HFFc6 (cell line): Measurements from ENCODE around the gene ANKRD17. TPM values are rescaled to one million over a fixed set of nuclear protein-coding genes. Genes with fewer than 3 reads are reported as not detected.
"Not testable (repeated sequence)": the region's sequence is repeated elsewhere in the genome, so short reads cannot be mapped to it uniquely, and the experiment has no call there.

ENCODE experiments used
- DNase-seq: peaks from one replicate; pipeline ENCODE4 v3.0.0-alpha.2; 2018
- H3K27ac Mint-ChIP-seq: 2 replicates; pipeline ENCODE4 v1.8.0; 2020; ENCODE audit warnings: mild to moderate bottlenecking, mixed read lengths
- H3K27me3 Mint-ChIP-seq: 2 replicates; pipeline ENCODE4 v1.8.0; 2021; ENCODE audit warnings: mild to moderate bottlenecking, moderate library complexity, mixed read lengths; ENCODE audit not compliant: insufficient read depth
- H3K36me3 Mint-ChIP-seq: 2 replicates; pipeline ENCODE4 v1.8.0; 2021; ENCODE audit warnings: low read depth, mixed read lengths
- H3K4me1 Mint-ChIP-seq: 2 replicates; pipeline ENCODE4 v1.8.0; 2020; ENCODE audit warnings: low read depth, mixed read lengths
- H3K4me3 Mint-ChIP-seq: 2 replicates; pipeline ENCODE4 v1.8.0; 2020; ENCODE audit warnings: mild to moderate bottlenecking, moderate library complexity, mixed read lengths
- H3K9me3 Mint-ChIP-seq: 2 replicates; pipeline ENCODE4 v1.8.0; 2020; ENCODE audit warnings: mild to moderate bottlenecking, mixed read lengths
- CTCF ChIP-seq: fragments of 200-600 bp; sonication (generic); IDR thresholded peaks from 2 replicates; pipeline ENCODE4 v1.5.0; 2021; ENCODE audit warnings: antibody characterized with exemption, mild to moderate bottlenecking
- total RNA-seq, 6 experiments: library from RNA; stranded (reverse); fragmentation: NEBNext Ultra II Directional; extraction: Animal tissue kit (Norgen Biotek cat#: 25700); gene quantifications; 2 replicates in 1 of 6; 3 replicates in 5 of 6; pipeline ENCODE4 v1.2.3, GENCODE V29; 2021

The ANKRD17 gene
- total RNA-seq, 6 experiments from 2014 or later = 51.7 to 61.0 (median 56.4) TPM

- H3K36me3 Mint-ChIP-seq = no peaks in the 10 kb centered on the region
- H3K4me1 Mint-ChIP-seq = no peaks in the 10 kb centered on the region
- H3K4me3 Mint-ChIP-seq = no peak overlapping the region
- no peaks in the 10 kb centered on the region; the same call in 1 of the 2 replicates for H3K27me3 Mint-ChIP-seq
- no peaks in the 10 kb centered on the region for H3K9me3 Mint-ChIP-seq
- TF ChIP-seq CTCF = no peak
- no peak for DNase-seq
- no peak overlapping the region for H3K27ac Mint-ChIP-seq
Observed at GRCh38 chr4:73267050-73267449, 8.5 kb upstream of the ANKRD17 start.

GRCh38 chr4:73259571-73260090 lies 1.0 kb upstream of the ANKRD17 start:
- Mint-ChIP-seq H3K36me3 (peaks cover 15% of the 10 kb centered on the region), H3K9me3 (no peaks in the 10 kb centered on the region)

GRCh38 chr4:73258436-73258685 lies 237 bp downstream of the ANKRD17 start:
- peaks cover 42% of the 10 kb centered on the region for H3K4me1 Mint-ChIP-seq
- DNase-seq = peak; percentile 16
- H3K27me3 Mint-ChIP-seq = no peaks in the 10 kb centered on the region
- no peaks in the 10 kb centered on the region for H3K9me3 Mint-ChIP-seq
- TF ChIP-seq CTCF = peak; percentile 60; the same call in 1 of the 2 replicates
- H3K36me3 Mint-ChIP-seq = peaks cover 15% of the 10 kb centered on the region
- peak overlapping the region; percentile 94 for H3K4me3 Mint-ChIP-seq
- peak overlapping the region; percentile 98 for H3K27ac Mint-ChIP-seq

More at GRCh38 chr4:73259571-73260090, 1.0 kb upstream of the ANKRD17 start:
- Mint-ChIP-seq H3K4me1 (peaks cover 30% of the 10 kb centered on the region), H3K27ac (peak overlapping the region; percentile 98), H3K27me3 (no peaks in the 10 kb centered on the region), H3K4me3 (peak overlapping the region; percentile 94)
- no peak for TF ChIP-seq CTCF
- DNase-seq = peak; percentile 6

- Mint-ChIP-seq H3K9me3 (no peaks in the 10 kb centered on the region), H3K27me3 (no peaks in the 10 kb centered on the region), H3K4me3 (peak overlapping the region; percentile 94), H3K36me3 (peaks cover 15% of the 10 kb centered on the region), H3K4me1 (peaks cover 47% of the 10 kb centered on the region), H3K27ac (peak overlapping the region; percentile 98)
- peak; percentile 9 for DNase-seq
- no peak for TF ChIP-seq CTCF
Observed at GRCh38 chr4:73257651-73258435, 755 bp downstream of the ANKRD17 start.

GRCh38 chr4:73257234-73257633 lies 1.4 kb downstream of the ANKRD17 start:
- Mint-ChIP-seq H3K9me3 (no peaks in the 10 kb centered on the region), H3K4me1 (peaks cover 53% of the 10 kb centered on the region), H3K36me3 (peaks cover 15% of the 10 kb centered on the region), H3K27ac (peak overlapping the region; percentile 98), H3K27me3 (no peaks in the 10 kb centered on the region), H3K4me3 (peak overlapping the region; percentile 94)
- TF ChIP-seq CTCF = peak; percentile 83
- peak; percentile 87 for DNase-seq

GRCh38 chr4:73255847-73256246 lies 2.8 kb downstream of the ANKRD17 start:
- H3K27ac Mint-ChIP-seq, H3K9me3 Mint-ChIP-seq, H3K27me3 Mint-ChIP-seq, DNase-seq: not testable (repeated sequence)
- Mint-ChIP-seq H3K36me3 (peaks cover 17% of the 10 kb centered on the region), H3K4me3 (peak overlapping the region; percentile 94), H3K4me1 (peaks cover 62% of the 10 kb centered on the region)
